Esophagus squamous epithelium (tissue), 5 donors: Measurements from ENCODE around the gene GATB. TPM values are rescaled to one million over a fixed set of nuclear protein-coding genes. Genes with fewer than 3 reads are reported as not detected.

Experiments
- DNase-seq: peaks from one replicate; lab custom pipeline; 2025; lab: John Stamatoyannopoulos, UW
- H3K27ac ChIP-seq, 4 donors: fragments of 200-600 bp; sonication (generic); one replicate each; pipeline ENCODE4 v1.5.1; 2016 to 2019; ENCODE audit warnings: mild to moderate bottlenecking in 1 of 4
- H3K27me3 ChIP-seq, 4 donors: fragments of 200-600 bp; sonication (generic); 1 replicate in 3 of 4; 2 replicates in 1 of 4; pipeline versions ENCODE4 v1.5.1 to v1.6.0; 2017 to 2021; ENCODE audit warnings: antibody characterized with exemption in 1 of 4
- H3K36me3 ChIP-seq, 3 donors: fragments of 200-600 bp; sonication (generic); one replicate each; pipeline ENCODE4 v1.5.1; 2016 to 2019
- H3K4me1 ChIP-seq, 3 donors: fragments of 200-600 bp; sonication (generic); one replicate each; pipeline ENCODE4 v1.5.1; 2017 to 2019
- H3K4me3 ChIP-seq, 4 donors: fragments of 200-600 bp; sonication (generic); 1 replicate in 3 of 4; 2 replicates in 1 of 4; pipeline ENCODE4 v1.5.1; 2016 to 2019; ENCODE audit warnings: mild to moderate bottlenecking in 2 of 4, moderate library complexity in 1 of 4
- H3K9me3 ChIP-seq, 3 donors: fragments of 200-600 bp; sonication (generic); one replicate each; pipeline ENCODE4 v1.5.1; 2016 to 2019
- CTCF ChIP-seq, 6 experiments: fragments of 450-650 bp in 4 of 6; fragments of 200-600 bp in 2 of 6; sonication (generic) in 2 of 6; IDR thresholded peaks; one replicate each; pipeline ENCODE4 v1.5.1; 2016 to 2019; ENCODE audit warnings: antibody characterized with exemption in 6 of 6, mild to moderate bottlenecking in 4 of 6, moderate library complexity in 4 of 6
- POLR2A ChIP-seq, 4 donors: fragments of 450-650 bp; IDR thresholded peaks; one replicate each; pipeline ENCODE4 v1.6.1; 2017; ENCODE audit warnings: antibody characterized with exemption in 4 of 4, mild to moderate bottlenecking in 4 of 4, moderate library complexity in 3 of 4
- WGBS, 2 donors: methylation state at CpG; one replicate each; pipeline ENCODE4 v1.1.5; 2018; 5-methylcytosine and 5-hydroxymethylcytosine counted together
- intact Hi-C: fragments of 100-400 bp; cut with DNase I; formaldehyde crosslinking; loops from one replicate; pipeline ENCODE4 v1.15.0; 2022
- total RNA-seq, 4 donors: library from RNA; depleted of rRNA; stranded (reverse); fragments of >200 nt; gene quantifications; one replicate each; pipeline ENCODE4 v1.1.0, GENCODE V29; 2016
- donor health status: DM: yes; HTN: yes; CAD: no.

Gene GATB
- total RNA-seq, 4 donors from 2014 or later, result 13.4 to 29.8 (median 24.2) TPM

DNA sequence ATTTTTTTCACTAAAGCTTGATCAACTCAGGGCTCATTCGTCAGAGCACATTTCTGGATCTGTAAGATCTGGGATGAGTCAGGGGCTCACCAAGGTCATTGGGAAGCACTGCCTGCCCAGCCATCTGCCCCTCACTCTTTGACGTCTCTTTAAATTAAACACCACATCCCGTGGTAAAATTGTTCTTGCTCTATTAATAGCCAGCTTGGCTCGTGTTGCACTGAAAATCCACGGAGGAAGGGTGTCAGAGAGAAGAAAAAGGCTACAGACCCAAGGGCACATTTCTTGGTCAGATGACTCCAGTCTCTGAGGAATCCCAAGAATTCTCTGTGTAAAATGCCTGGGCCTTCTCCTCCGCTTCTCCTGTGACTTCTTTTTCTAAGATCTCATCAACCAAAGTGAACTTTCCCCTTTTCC, 45.7 kb upstream of the GATB start:
- no peak overlapping the region for H3K4me3 ChIP-seq
- no peaks in the 10 kb centered on the region for H3K36me3 ChIP-seq
- TF ChIP-seq CTCF (IDR thresholded peaks at IDR 0.05), result no peak
- no peak for TF ChIP-seq POLR2A (IDR thresholded peaks at IDR 0.05)
- no peak for DNase-seq
- H3K4me1 ChIP-seq, result no peaks in the 10 kb centered on the region
- intact Hi-C loops, result no loop called here
- H3K27me3 ChIP-seq, result no peaks in the 10 kb centered on the region
- H3K9me3 ChIP-seq, result no peaks in the 10 kb centered on the region
- 40 to 59% methylated on average over 6 of the region's 6 CpGs for WGBS, 2 donors
- H3K27ac ChIP-seq, result peak overlapping the region in 1 of 4 donors; percentile 9

- no peaks in the 10 kb centered on the region for H3K36me3 ChIP-seq
- H3K4me1 ChIP-seq, result no peaks in the 10 kb centered on the region
- no peaks in the 10 kb centered on the region for H3K27me3 ChIP-seq
- intact Hi-C loops, result no loop called here
- no peak for DNase-seq
- WGBS, 2 donors, result 43 to 55% methylated on average over 1 of the region's 1 CpG
- no peak for TF ChIP-seq POLR2A (IDR thresholded peaks at IDR 0.05)
- no peak for TF ChIP-seq CTCF (IDR thresholded peaks at IDR 0.05)
- no peaks in the 10 kb centered on the region for H3K9me3 ChIP-seq
- no peak overlapping the region for H3K27ac ChIP-seq
- no peak overlapping the region for H3K4me3 ChIP-seq
Measured at GRCh38 chr4:151804821-151805220, 44.0 kb upstream of the GATB start.

- Histone ChIP-seq H3K4me3 (no peak overlapping the region), H3K27me3 (no peaks in the 10 kb centered on the region), H3K36me3 (no peaks in the 10 kb centered on the region), H3K4me1 (no peaks in the 10 kb centered on the region), H3K9me3 (no peaks in the 10 kb centered on the region), H3K27ac (no peak overlapping the region)
- 88 to 91% methylated on average over 4 of the region's 4 CpGs for WGBS, 2 donors
- no peak for DNase-seq
- intact Hi-C loops, result no loop called here
- TF ChIP-seq POLR2A (IDR thresholded peaks at IDR 0.05) (no peak), CTCF (IDR thresholded peaks at IDR 0.05) (no peak)
Measured at GRCh38 chr4:151804086-151804630, 43.4 kb upstream of the GATB start.

DNA sequence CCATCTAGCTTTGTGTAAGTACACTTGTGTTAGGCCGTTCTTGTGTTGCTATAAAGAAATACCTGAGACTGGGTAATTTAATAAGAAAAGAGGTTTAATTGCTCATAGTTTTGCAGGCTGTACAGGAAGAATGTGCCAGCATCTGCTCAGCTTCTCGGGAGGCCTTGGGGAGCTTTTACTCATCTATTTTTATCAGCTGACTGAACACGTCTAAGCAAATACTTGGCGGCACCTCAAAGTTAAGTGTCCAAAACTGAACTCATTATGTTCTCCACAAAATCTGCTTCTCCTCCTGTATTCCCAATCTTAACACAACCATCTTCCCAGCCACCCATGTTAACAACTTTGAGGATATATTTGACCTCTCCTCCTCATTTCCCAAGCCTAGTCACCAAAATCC, 42.4 kb upstream of the GATB start:
- Histone ChIP-seq H3K4me3 (no peak overlapping the region), H3K27ac (no peak overlapping the region), H3K9me3 (no peaks in the 10 kb centered on the region), H3K36me3 (no peaks in the 10 kb centered on the region), H3K4me1 (no peaks in the 10 kb centered on the region), H3K27me3 (no peaks in the 10 kb centered on the region)
- intact Hi-C loops, result no loop called here
- WGBS, 2 donors, result 66 to 81% methylated on average over 4 of the region's 4 CpGs
- TF ChIP-seq CTCF (IDR thresholded peaks at IDR 0.05) (no peak), POLR2A (IDR thresholded peaks at IDR 0.05) (no peak)
- no peak for DNase-seq

DNA sequence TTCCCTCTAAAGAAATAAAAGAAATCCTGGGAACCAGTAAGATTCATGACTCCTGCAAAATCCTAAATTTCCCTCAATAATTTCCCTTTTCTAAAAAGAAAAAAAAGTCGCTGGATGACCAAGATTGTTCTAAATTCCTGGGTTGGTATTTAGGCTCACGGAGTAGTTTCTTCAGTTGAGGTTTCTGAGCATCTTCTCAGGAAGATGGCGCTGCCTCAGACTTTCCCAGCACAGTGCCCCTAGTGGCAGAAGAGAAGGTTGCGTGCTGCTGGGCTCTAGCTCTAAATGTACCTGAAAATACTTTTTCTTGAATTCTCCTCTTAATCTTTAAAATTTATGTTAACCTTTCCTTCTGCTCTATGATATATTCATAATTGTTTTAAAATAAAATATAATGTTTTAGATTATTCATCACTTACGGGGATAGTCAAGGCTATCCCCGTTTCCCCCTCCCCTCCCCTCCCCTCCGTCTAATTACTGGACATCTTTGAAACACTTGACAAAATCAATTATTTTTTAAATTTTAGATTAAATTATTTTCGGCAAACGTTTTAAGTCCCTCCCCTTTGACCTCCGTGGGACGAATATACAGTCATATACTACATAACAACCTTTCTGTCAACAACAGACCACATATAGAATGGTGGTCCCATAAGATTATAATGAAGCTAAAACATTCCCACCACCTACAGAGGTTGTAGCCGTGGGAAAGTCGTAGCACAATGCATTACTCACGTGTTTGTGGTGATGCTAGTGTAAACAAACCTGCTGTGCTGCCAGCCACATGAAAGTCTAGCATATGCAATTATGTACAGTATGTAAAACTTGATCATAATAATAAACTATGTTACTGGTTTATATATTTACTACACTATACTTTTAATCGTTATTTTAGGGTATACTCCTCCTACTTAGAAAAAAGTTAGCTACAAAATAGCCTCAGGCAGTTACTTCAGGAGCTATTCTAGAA, 41.0 kb upstream of the GATB start:
- Histone ChIP-seq H3K27me3 (no peaks in the 10 kb centered on the region), H3K4me1 (peaks cover 0 to 13% (median 5%) of the 10 kb centered on the region in 3 donors), H3K36me3 (no peaks in the 10 kb centered on the region), H3K9me3 (no peaks in the 10 kb centered on the region), H3K4me3 (no peak overlapping the region), H3K27ac (no peak overlapping the region)
- 67 to 68% methylated on average over 15 of the region's 15 CpGs for WGBS, 2 donors
- intact Hi-C loops, result no loop called here
- TF ChIP-seq POLR2A (IDR thresholded peaks at IDR 0.05) (no peak), CTCF (IDR thresholded peaks at IDR 0.05) (peak in 5 of 6 experiments; percentile 52 to 72 (median 61))
- DNase-seq, result no peak
